ENCODE results near the gene XAB2. TPM values are rescaled to one million over a fixed set of nuclear protein-coding genes. Genes with fewer than 3 reads are reported as not detected.

The XAB2 gene
- total RNA-seq, 1 experiment from 2014 or later: 36.9 TPM

DNA sequence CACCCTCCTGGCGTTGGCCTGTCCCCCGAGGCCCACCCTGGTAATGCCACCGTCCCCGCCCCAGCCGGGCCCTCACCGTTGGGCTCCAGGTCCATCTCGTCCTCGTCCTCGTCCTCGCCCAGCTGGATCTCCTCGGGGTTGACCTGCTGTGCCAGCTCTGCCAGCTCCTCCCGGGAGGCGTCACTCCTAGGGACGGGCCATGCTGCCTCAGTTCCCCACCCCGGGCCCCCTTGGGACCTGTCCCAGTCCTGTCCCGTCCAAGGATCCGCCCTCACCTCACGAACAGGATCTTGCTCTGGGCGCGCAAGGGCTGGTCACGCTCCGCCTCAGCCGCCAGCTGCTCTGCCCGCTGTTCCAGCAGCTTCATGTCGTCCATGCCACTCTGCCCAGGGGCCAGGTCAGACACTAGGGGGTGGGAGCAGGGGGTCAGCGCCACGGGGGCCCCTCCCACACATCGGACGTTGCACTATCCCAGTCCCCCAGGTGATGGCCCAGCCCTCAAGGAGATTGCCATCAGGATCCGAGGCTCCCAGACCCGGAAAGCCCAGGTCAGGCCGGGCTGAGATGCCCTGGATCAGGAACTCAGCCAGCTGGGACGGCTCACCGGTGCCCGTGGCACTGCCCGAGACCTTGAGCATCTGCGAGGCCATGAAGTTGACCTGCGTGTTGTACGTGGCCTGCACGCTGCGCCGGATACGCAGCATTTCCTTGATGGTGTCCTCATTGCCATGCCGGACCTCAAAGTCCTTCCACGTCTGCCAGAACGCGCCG is 9.5 kb downstream of the XAB2 start:
- ChIA-PET CTCF (no interaction called here), POLR2A (no interaction called here)
- Histone ChIP-seq H3K9me3 (ENCODE audit: control insufficient read depth, insufficient read depth, low read depth, low read length) (no peaks in the 10 kb centered on the region), H3K4me3 (ENCODE audit: low read depth in 2 of 2, low read length in 2 of 2) (no peak overlapping the region), H3K27me3 (ENCODE audit: control insufficient read depth, insufficient read depth, low read length) (no peaks in the 10 kb centered on the region), H3K36me3 (ENCODE audit: control insufficient read depth, insufficient read depth, low read length) (no peaks in the 10 kb centered on the region), H3K27ac (ENCODE audit: low read length) (no peak overlapping the region), H3K4me1 (ENCODE audit: control insufficient read depth, insufficient read depth, low read length) (no peaks in the 10 kb centered on the region)
- TF ChIP-seq SIN3A (IDR thresholded peaks at IDR 0.05; ENCODE audit: borderline replicate concordance, insufficient read depth, low read depth, low read length): no peak
- TF ChIP-seq, protein P1, sequence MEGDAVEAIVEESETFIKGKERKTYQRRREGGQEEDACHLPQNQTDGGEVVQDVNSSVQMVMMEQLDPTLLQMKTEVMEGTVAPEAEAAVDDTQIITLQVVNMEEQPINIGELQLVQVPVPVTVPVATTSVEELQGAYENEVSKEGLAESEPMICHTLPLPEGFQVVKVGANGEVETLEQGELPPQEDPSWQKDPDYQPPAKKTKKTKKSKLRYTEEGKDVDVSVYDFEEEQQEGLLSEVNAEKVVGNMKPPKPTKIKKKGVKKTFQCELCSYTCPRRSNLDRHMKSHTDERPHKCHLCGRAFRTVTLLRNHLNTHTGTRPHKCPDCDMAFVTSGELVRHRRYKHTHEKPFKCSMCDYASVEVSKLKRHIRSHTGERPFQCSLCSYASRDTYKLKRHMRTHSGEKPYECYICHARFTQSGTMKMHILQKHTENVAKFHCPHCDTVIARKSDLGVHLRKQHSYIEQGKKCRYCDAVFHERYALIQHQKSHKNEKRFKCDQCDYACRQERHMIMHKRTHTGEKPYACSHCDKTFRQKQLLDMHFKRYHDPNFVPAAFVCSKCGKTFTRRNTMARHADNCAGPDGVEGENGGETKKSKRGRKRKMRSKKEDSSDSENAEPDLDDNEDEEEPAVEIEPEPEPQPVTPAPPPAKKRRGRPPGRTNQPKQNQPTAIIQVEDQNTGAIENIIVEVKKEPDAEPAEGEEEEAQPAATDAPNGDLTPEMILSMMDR (IDR thresholded peaks at IDR 0.05): no peak
- TF ChIP-seq TCF7L2 (IDR thresholded peaks at IDR 0.05; ENCODE audit: low read depth, low read length): no peak
- TF ChIP-seq, protein P2, sequence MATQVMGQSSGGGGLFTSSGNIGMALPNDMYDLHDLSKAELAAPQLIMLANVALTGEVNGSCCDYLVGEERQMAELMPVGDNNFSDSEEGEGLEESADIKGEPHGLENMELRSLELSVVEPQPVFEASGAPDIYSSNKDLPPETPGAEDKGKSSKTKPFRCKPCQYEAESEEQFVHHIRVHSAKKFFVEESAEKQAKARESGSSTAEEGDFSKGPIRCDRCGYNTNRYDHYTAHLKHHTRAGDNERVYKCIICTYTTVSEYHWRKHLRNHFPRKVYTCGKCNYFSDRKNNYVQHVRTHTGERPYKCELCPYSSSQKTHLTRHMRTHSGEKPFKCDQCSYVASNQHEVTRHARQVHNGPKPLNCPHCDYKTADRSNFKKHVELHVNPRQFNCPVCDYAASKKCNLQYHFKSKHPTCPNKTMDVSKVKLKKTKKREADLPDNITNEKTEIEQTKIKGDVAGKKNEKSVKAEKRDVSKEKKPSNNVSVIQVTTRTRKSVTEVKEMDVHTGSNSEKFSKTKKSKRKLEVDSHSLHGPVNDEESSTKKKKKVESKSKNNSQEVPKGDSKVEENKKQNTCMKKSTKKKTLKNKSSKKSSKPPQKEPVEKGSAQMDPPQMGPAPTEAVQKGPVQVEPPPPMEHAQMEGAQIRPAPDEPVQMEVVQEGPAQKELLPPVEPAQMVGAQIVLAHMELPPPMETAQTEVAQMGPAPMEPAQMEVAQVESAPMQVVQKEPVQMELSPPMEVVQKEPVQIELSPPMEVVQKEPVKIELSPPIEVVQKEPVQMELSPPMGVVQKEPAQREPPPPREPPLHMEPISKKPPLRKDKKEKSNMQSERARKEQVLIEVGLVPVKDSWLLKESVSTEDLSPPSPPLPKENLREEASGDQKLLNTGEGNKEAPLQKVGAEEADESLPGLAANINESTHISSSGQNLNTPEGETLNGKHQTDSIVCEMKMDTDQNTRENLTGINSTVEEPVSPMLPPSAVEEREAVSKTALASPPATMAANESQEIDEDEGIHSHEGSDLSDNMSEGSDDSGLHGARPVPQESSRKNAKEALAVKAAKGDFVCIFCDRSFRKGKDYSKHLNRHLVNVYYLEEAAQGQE (IDR thresholded peaks at IDR 0.05; ENCODE audit: insufficient read depth in 1 of 2, low read depth in 2 of 2, low read length in 1 of 2): no peak
- TF ChIP-seq POLR2AphosphoS5 (IDR thresholded peaks at IDR 0.05; ENCODE audit: low read depth, low read length): no peak
- BruUV-seq (replicated peaks): no TSS peak
- DNase-seq (ENCODE audit: low read depth, low spot score): no peak
- in situ Hi-C loops (cut with HindIII; ENCODE audit: low pct_unique_long_range_greater_than_20kb, low sequenced_read_pairs): no loop called here
- intact Hi-C loops (cut with micrococcal nuclease; ENCODE audit: unreplicated experiment): no loop called here
- no peak for ATAC-seq

DNA sequence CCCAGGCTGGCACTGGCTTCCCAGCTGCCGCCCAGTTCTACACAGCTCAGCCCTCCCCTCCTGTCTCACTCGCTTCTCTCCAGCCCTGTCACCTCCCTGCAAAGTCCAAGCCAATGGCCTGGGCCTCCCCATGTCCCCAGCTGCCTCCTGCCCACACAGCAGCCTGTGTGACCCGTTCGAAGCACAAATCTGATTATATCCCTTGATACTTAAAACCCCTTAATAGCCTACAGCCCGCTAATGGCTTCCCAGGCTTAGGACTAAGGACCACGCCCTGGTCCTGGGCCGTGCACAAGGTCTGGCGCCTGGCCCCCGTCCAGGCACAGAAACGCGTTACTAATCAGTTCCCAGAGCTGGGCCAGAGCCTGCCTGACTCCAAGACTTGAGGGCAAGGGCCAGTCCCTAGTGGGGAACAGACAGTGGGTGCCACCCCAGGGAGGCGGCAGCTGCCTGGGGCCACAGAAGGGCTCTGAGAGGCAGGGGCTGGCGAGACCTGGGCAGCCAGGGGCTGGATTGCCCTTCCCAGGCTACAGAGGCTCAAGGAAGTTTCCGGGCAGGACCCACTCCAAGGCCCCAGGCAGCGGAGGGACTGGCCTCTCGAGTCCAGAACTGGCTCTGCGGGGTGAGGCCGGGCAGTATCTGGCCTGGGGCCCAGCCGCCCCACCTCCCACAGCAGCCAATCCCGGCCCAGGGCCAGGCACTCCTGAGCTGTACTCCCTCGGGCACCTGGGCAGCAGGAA is 10.4 kb downstream of the XAB2 start:
- no peak for DNase-seq (ENCODE audit: low read depth, low spot score)
- in situ Hi-C loops (cut with HindIII; ENCODE audit: low pct_unique_long_range_greater_than_20kb, low sequenced_read_pairs): no loop called here

More for the DNA sequence above, 10.4 kb downstream of the XAB2 start:
- H3K4me3 ChIP-seq (ENCODE audit: low read depth in 2 of 2, low read length in 2 of 2): no peak overlapping the region
- TF ChIP-seq, protein P2 (IDR thresholded peaks at IDR 0.05; ENCODE audit: insufficient read depth in 1 of 2, low read depth in 2 of 2, low read length in 1 of 2): no peak
- TF ChIP-seq, protein P1 (IDR thresholded peaks at IDR 0.05): no peak
- TF ChIP-seq TCF7L2 (IDR thresholded peaks at IDR 0.05; ENCODE audit: low read depth, low read length): no peak
- no peak overlapping the region for H3K27ac ChIP-seq (ENCODE audit: low read length)
- H3K9me3 ChIP-seq (ENCODE audit: control insufficient read depth, insufficient read depth, low read depth, low read length): no peaks in the 10 kb centered on the region
- BruUV-seq (replicated peaks): no TSS peak
- peak; percentile 30; the same call in 1 of the 2 replicates for ATAC-seq
- no peaks in the 10 kb centered on the region for H3K4me1 ChIP-seq (ENCODE audit: control insufficient read depth, insufficient read depth, low read length)
- H3K36me3 ChIP-seq (ENCODE audit: control insufficient read depth, insufficient read depth, low read length): no peaks in the 10 kb centered on the region
- ChIA-PET POLR2A (no interaction called here), CTCF (no interaction called here)
- H3K27me3 ChIP-seq (ENCODE audit: control insufficient read depth, insufficient read depth, low read length): no peaks in the 10 kb centered on the region
- intact Hi-C loops (cut with micrococcal nuclease; ENCODE audit: unreplicated experiment): no loop called here
